Calu3 (cell line): ENCODE measurements around the gene TARS2. TPM values are rescaled to one million over a fixed set of nuclear protein-coding genes. Genes with fewer than 3 reads are reported as not detected.
A peak's percentile ranks its signal among the peaks of the same experiment; 100 is the strongest.

Experiments
- BruUV-seq: library from RNA; stranded (reverse); fragments of 400-500 nt; replicated peaks from 2 replicates; lab custom pipeline; 2021; lab: Mats Ljungman, UMichigan
- CTCF ChIA-PET: fragments of 300-600 bp; sonication (Branson Sonifier 250); formaldehyde crosslinking; loops from one replicate; lab custom pipeline; 2022; ENCODE audit warnings: antibody characterized with exemption; lab: Charles Lee
- DNase-seq: peaks from one replicate; pipeline ENCODE4 v3.0.0; 2022
- H3K27ac Mint-ChIP-seq: one replicate; pipeline ENCODE4 v1.8.0; 2022; ENCODE audit warnings: mixed read lengths; ENCODE audit not compliant: unreplicated experiment
- H3K27me3 Mint-ChIP-seq: one replicate; pipeline ENCODE4 v1.8.0; 2022; ENCODE audit warnings: mixed read lengths; ENCODE audit not compliant: unreplicated experiment
- H3K36me3 Mint-ChIP-seq: one replicate; pipeline ENCODE4 v1.8.0; 2022; ENCODE audit warnings: mild to moderate bottlenecking, moderate library complexity, mixed read lengths; ENCODE audit not compliant: insufficient read depth, unreplicated experiment
- H3K4me1 Mint-ChIP-seq: one replicate; pipeline ENCODE4 v1.8.0; 2022; ENCODE audit warnings: mild to moderate bottlenecking, low read depth, mixed read lengths; ENCODE audit not compliant: unreplicated experiment
- H3K4me3 Mint-ChIP-seq: one replicate; pipeline ENCODE4 v1.8.0; 2022; ENCODE audit warnings: mild to moderate bottlenecking, low read depth, moderate library complexity, mixed read lengths; ENCODE audit not compliant: unreplicated experiment
- H3K9me3 Mint-ChIP-seq: one replicate; pipeline ENCODE4 v1.8.0; 2022; ENCODE audit warnings: low read depth, mixed read lengths; ENCODE audit not compliant: unreplicated experiment
- intact Hi-C: fragments of 100-400 bp; cut with micrococcal nuclease; formaldehyde crosslinking; loops from one replicate; pipeline ENCODE4 v1.10.0; 2022; ENCODE audit not compliant: unreplicated experiment
- total RNA-seq: library from RNA; stranded (reverse); gene quantifications from 2 replicates; pipeline ENCODE4 v1.2.3, GENCODE V29; 2022
- TF ChIP-seq, protein P1 (sequence below): fragments of 200-600 bp; IDR thresholded peaks from one replicate; pipeline ENCODE4 v1.8.0; 2022; ENCODE audit warnings: antibody characterized with exemption; ENCODE audit not compliant: unreplicated experiment

TARS2 gene
- total RNA-seq, 1 experiment from 2014 or later: 42.2 TPM

GRCh38 chr1:150516616-150517015, 29.4 kb downstream of the TARS2 start:
- no peak for DNase-seq
- no TSS peak for BruUV-seq
- Mint-ChIP-seq H3K9me3 (no peaks in the 10 kb centered on the region), H3K36me3 (peaks cover 17% of the 10 kb centered on the region), H3K27ac (peak overlapping the region; percentile 1), H3K27me3 (no peaks in the 10 kb centered on the region), H3K4me3 (peak overlapping the region; percentile 73), H3K4me1 (peaks cover 12% of the 10 kb centered on the region)
- intact Hi-C loops: no loop called here
- CTCF ChIA-PET: interaction anchor here (0.5 to 1.6 kb wide), 8 partner anchors 12 to 637 kb away, joined by 3 to 24 read pairs (median 4); partner anchors contain the start of gene ENSA
- TF ChIP-seq, protein P1, sequence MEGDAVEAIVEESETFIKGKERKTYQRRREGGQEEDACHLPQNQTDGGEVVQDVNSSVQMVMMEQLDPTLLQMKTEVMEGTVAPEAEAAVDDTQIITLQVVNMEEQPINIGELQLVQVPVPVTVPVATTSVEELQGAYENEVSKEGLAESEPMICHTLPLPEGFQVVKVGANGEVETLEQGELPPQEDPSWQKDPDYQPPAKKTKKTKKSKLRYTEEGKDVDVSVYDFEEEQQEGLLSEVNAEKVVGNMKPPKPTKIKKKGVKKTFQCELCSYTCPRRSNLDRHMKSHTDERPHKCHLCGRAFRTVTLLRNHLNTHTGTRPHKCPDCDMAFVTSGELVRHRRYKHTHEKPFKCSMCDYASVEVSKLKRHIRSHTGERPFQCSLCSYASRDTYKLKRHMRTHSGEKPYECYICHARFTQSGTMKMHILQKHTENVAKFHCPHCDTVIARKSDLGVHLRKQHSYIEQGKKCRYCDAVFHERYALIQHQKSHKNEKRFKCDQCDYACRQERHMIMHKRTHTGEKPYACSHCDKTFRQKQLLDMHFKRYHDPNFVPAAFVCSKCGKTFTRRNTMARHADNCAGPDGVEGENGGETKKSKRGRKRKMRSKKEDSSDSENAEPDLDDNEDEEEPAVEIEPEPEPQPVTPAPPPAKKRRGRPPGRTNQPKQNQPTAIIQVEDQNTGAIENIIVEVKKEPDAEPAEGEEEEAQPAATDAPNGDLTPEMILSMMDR: no peak

DNA sequence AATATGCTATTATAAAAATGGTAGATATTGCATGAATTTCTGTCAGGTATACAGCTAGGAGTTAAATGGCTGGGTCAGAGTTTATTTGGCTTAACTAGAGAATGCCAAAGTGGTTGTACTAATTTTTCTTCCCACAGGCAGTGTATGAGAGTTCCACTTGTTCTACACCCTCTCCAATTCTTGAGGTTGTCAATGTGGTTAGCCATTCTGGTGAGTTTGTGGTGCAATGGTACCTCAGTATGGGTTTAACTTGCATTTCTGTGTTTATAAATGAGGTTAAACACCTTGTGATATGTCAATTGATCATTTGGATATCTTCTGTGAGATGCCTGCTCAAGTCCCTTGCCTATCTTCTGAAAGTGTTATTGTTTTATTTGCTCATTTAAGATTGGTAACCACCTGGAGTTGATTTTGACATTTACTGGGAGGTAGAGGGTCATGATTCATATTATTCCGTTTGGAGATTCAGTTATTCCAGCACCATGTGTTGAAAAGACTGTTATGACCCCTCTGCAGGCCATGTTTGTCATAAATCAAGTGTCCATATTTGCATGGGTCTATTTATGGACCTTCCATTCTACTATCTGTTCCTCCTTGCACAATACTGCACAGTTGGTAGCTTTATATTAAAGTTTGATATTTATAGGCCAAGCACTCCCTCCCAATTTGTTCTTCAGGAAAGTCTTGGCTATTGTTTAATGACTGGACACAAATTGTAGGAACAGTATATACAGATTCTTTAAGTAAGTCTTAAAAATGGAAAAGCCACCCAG, 34.2 kb downstream of the TARS2 start:
- CTCF ChIA-PET: no interaction called here
- Mint-ChIP-seq H3K36me3 (peaks cover 5% of the 10 kb centered on the region), H3K27me3 (no peaks in the 10 kb centered on the region), H3K9me3 (no peaks in the 10 kb centered on the region), H3K4me3 (no peak overlapping the region), H3K4me1 (peaks cover 5% of the 10 kb centered on the region), H3K27ac (no peak overlapping the region)
- no TSS peak for BruUV-seq
- TF ChIP-seq, protein P1: no peak
- DNase-seq: no peak
- intact Hi-C loops: no loop called here

DNA sequence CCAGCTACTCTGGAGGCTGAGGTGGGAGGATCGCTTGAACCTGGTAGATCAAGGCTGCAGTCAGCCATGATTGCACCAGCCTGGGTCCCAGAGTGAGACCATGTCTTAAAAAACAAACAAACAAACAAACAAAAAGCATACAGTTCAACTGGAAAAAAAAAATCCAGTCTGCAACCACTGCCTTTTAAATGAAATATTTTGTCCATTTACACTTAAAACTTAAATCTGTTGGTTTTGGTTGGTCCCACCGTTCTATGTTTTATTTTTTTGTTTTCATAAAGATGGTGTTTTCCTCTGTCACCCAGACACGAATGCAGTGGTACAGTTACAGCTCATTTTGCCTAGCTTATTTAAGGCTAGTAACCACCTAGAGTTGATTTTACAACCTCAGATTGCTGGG, 38.1 kb downstream of the TARS2 start:
- no peak for DNase-seq
- Mint-ChIP-seq H3K4me3 (no peak overlapping the region), H3K9me3 (no peaks in the 10 kb centered on the region), H3K4me1 (peaks cover 23% of the 10 kb centered on the region), H3K27ac (no peak overlapping the region), H3K36me3 (peaks cover 14% of the 10 kb centered on the region), H3K27me3 (no peaks in the 10 kb centered on the region)
- no TSS peak for BruUV-seq
- intact Hi-C loops: no loop called here
- TF ChIP-seq, protein P1: no peak
- CTCF ChIA-PET: no interaction called here

GRCh38 chr1:150528196-150528595, 41.0 kb downstream of the TARS2 start:
- H3K27ac Mint-ChIP-seq: peak overlapping the region; percentile 96
- CTCF ChIA-PET: interaction anchor here (0.7 to 1.7 kb wide), 7 partner anchors 13 to 1788 kb away, joined by 3 to 8 read pairs (median 4); partner anchors contain the start of gene FALEC
- no TSS peak for BruUV-seq

More at GRCh38 chr1:150528196-150528595, 41.0 kb downstream of the TARS2 start:
- Mint-ChIP-seq H3K4me3 (no peak overlapping the region), H3K4me1 (peaks cover 51% of the 10 kb centered on the region), H3K9me3 (no peaks in the 10 kb centered on the region), H3K36me3 (peaks cover 27% of the 10 kb centered on the region), H3K27me3 (no peaks in the 10 kb centered on the region)
- DNase-seq: no peak
- intact Hi-C loops: no loop called here
- TF ChIP-seq, protein P1: no peak
